GM10266 (cell line): ENCODE results near the gene PPP6R3.

Experiments used
- DNase-seq: peaks from one replicate; pipeline ENCODE4 v3.0.0; 2012; ENCODE audit errors: extremely low spot score
- CTCF ChIP-seq: IDR thresholded peaks from 2 replicates; pipeline ENCODE4 v1.5.1; 2012; ENCODE audit warnings: mild to moderate bottlenecking, low read depth; ENCODE audit not compliant: control insufficient read depth, insufficient read depth; ENCODE audit errors: missing control alignments

PPP6R3 gene

GRCh38 chr11:68528630-68529029 lies 68.1 kb downstream of the PPP6R3 start:
- no peak for DNase-seq
- TF ChIP-seq CTCF: no peak

GRCh38 chr11:68531129-68531693 lies 70.7 kb downstream of the PPP6R3 start:
- DNase-seq: no peak
- TF ChIP-seq CTCF: no peak

GRCh38 chr11:68532727-68533369 lies 72.3 kb downstream of the PPP6R3 start:
- TF ChIP-seq CTCF: no peak
- DNase-seq: no peak

- TF ChIP-seq CTCF: no peak
Measured at GRCh38 chr11:68533945-68534344, 73.4 kb downstream of the PPP6R3 start.

GRCh38 chr11:68535098-68535497 lies 74.5 kb downstream of the PPP6R3 start:
- DNase-seq: no peak
- TF ChIP-seq CTCF: no peak

More at GRCh38 chr11:68533945-68534344, 73.4 kb downstream of the PPP6R3 start:
- DNase-seq: no peak

- TF ChIP-seq CTCF: no peak
Measured at GRCh38 chr11:68536706-68537105, 76.2 kb downstream of the PPP6R3 start.

GRCh38 chr11:68538025-68538424 lies 77.5 kb downstream of the PPP6R3 start:
- no peak for TF ChIP-seq CTCF
- DNase-seq: no peak

More at GRCh38 chr11:68536706-68537105, 76.2 kb downstream of the PPP6R3 start:
- DNase-seq: no peak
